Measurements from ENCODE around the gene SUPT20HL1.
"Not testable (repeated sequence)": the region's sequence is repeated elsewhere in the genome, so short reads cannot be mapped to it uniquely, and the experiment has no call there.

Gene SUPT20HL1

GRCh38 chrX:24363432-24364181 is 3.2 kb downstream of the SUPT20HL1 start:
- DNase-seq (ENCODE audit: low spot score) = not testable (repeated sequence)

- no peak for DNase-seq (ENCODE audit: low spot score)
These were observed 3.9 kb downstream of the SUPT20HL1 start for GRCh38 chrX:24364326-24364725.

- no peak for DNase-seq (ENCODE audit: low spot score)
These were observed 4.6 kb downstream of the SUPT20HL1 start for GRCh38 chrX:24364851-24365538.

- not testable (repeated sequence) for DNase-seq (ENCODE audit: low spot score)
These were observed 6.4 kb downstream of the SUPT20HL1 start for GRCh38 chrX:24366762-24367400.

DNA sequence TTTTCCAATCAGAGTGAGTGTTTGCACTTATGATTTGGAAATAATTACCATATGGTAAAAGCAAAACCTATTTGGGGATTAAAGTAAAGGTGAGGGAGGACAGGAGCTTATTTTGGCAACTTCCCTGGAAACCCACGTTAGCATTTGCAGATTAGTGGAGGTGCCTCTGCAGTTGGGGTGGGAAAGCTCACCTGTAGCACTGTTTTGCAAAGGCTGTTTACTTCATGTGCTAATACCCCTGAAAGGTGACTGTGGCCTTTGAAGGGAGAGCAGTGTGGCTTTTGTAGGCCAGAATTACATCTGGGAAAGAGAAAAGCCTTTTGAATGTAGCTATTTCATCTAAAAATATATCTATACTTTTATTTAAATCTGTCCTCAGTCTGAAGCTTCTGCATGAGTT is 9.4 kb downstream of the SUPT20HL1 start:
- DNase-seq (ENCODE audit: low spot score) = no peak

DNA sequence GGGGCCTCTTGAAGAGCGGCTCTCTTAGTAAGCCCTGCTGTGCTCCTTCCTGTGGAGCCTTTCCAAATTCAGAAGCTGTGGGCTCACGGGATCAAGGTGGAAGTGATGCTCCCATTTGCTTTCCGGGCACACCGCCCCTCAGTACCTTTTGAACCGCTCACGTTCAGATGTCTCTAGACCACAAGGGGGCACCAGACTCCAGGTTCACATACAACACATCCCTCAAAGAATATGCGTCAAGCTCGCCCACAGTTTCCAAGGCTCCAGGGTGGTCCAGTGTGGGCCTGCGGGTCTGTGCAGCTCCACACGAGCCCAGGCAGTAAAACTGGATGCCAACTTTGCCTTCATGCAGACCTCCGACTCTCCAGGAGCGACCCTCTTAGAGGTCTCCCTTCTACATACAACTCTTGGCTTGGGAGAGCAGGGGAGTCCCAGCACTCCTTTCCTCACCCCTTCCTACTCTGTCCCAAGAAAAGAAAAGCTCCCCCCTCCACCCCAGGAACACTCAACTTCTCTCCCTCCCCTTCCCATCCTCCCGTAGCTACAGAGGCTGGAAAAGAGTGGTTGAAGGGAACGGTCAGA is 11.0 kb downstream of the SUPT20HL1 start:
- DNase-seq (ENCODE audit: low spot score) = peak; percentile 67

GRCh38 chrX:24372021-24372763 is 11.8 kb downstream of the SUPT20HL1 start:
- no peak for DNase-seq (ENCODE audit: low spot score)

GRCh38 chrX:24375600-24376131 is 15.2 kb downstream of the SUPT20HL1 start:
- DNase-seq (ENCODE audit: low spot score) = no peak

DNA sequence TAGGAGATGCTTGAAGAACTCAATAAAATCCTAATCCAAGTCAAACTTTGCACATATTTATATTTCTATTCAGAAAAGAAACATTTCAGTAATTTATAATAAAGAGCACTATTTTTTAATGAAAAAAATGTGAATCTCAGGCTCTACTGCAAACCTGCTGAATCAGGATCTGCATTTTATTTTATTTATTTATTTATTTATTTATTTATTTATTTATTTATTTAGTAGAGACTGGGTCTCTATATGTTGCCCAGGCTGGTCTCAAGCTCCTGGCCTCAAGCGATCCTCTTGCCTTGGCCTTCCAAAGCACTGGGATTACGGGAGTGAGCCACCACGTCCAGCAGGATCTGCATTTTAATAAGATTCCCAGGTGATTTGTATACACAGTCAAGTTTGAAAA is 16.0 kb downstream of the SUPT20HL1 start:
- DNase-seq (ENCODE audit: low spot score) = no peak

DNA sequence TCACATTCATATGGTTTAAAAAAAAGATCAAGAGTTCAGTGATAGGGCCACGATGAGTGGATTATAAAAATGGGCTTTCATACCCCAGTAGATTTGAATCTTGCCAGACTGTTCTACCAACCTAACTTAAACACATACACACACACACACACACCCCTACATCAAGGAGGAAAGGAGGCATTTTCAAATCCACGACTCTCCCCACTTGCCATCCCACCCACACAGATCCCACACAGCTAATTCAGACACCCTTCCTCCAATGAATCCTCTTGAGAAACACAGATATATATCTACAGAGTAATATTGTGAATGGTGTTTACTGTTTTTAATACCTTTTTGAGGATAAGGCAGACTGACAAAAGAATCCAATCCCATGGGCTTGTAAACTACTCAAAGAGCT is 16.8 kb downstream of the SUPT20HL1 start:
- DNase-seq (ENCODE audit: low spot score) = no peak

DNA sequence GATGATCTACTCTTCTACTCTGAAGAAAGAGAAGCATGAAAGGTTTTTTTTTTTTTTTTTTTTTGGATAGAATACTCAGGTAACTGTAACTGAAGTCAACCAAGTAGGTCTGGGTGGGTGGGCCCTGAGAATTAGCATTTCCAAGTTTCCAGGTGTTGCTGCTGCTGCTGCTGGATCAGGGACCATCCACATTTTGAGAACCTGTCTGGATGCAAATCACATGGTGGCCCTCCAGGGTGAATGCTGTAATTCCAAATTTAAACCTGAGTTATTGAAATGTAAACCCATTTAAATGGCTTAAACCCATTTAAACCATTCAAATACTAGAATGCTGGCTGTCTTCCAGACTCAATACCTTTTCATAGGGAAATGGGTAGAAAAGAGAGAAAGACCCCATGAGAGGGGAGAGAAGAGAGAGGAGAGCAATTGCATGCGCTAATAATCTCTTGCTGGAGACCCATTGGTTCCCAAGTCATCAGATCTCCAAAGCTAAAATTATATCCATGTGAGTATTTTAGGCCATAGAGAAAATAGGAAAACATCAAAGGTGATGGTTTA is 17.6 kb downstream of the SUPT20HL1 start:
- no peak for DNase-seq (ENCODE audit: low spot score)

DNA sequence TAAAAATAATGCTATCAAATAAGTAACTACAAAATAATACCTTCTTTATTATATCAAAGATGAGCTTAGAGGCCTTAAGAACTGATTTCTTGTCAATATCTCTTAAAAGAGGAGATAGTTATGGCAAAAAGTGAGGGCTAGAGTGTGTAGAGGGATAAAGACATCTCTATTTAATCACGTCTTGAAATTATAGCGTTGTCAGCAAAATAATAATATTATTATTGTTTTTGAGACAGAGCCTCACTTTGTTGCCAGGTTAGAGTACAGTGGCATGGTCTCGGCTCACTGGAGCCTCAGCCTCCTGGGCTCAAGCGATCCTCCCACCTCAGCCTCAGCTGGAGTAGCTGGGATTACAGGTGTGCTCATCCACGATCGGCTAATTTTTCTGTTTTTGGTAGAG is 18.3 kb downstream of the SUPT20HL1 start:
- DNase-seq (ENCODE audit: low spot score) = no peak

DNA sequence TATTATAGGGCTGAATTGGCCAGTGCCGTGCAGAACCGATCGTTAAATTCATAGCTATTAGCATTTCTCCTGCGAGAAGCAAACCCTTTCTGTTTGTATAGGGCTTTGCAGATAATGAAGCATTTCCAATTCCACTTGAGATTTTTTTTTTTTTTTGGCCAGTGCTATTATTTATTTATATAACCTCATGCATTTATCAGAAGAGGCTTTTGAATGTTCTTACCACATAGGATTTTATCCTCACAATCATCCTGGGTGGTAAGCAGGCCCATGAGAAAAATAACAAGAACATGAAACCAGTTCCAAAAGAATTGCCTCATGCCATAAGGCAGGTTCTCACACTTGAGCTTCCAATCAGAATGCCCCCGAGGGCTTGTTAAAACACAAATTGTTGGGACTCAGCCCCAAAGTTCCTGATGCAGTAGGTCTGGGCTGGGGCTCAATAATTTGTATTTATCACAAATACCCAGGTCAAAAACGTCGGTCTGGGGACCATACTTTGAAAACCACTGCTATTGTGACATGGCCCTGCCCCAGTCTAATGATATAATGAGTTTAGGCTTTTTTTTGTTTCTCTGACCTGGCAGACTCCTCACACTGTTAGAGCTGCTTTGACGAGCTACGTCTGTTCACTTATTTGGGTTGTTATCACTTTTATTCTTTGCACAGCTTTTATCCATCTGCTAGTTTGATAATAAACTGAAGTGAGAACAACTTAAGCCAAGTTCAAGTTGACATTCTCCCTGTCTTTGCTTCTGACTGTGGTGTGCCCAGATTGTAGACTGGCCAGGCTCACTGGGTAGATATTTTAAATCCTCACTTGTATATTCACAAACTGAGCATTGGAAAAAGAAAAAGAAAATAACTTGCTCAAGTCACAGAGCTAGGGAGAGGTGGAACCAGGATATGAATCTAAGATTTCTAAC is 20.1 kb downstream of the SUPT20HL1 start:
- no peak for DNase-seq (ENCODE audit: low spot score)

GRCh38 chrX:24382315-24382714 is 21.9 kb downstream of the SUPT20HL1 start:
- not testable (repeated sequence) for DNase-seq (ENCODE audit: low spot score)

DNA sequence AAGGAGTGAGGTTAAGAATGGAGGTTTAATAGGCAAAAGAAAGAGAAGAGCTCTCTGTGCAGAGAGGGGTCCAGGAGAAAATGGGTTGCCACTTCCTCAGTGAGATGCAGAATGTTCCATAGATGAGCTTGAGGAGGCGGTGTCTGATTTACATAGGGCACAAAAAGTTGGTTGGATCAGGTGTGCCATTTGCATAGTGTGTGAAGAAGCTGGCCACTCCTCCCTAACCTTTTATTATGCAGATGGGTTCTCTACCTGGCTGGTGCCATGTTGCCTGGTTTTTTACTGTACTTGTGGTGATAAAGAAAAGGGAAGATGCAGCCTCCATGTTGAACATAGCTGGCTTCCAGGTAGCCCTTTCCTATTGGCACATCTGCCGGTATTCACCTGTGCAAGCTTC is 27.3 kb downstream of the SUPT20HL1 start:
- DNase-seq (ENCODE audit: low spot score) = no peak

GRCh38 chrX:24391389-24391788 is 30.9 kb downstream of the SUPT20HL1 start:
- DNase-seq (ENCODE audit: low spot score) = no peak

DNA sequence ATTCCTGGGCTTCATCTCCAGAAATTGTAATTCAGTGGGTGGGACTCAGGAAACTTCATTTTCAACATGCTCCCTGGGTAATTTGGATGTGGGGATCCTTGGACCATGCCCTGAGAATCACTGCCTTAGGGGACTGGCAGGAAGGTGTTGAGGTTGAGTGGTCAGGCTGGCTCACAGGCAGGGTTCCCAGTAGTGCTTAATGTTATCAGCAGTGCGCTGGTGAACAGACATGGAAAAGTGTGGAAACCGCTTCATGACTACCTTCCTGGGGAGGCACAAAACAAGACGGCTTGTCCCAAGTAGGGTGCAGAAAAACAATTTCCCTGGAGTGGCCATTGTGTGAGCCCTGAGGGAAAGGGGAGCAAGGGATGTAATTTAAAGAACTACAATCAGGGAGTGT is 31.4 kb downstream of the SUPT20HL1 start:
- DNase-seq (ENCODE audit: low spot score) = no peak

DNA sequence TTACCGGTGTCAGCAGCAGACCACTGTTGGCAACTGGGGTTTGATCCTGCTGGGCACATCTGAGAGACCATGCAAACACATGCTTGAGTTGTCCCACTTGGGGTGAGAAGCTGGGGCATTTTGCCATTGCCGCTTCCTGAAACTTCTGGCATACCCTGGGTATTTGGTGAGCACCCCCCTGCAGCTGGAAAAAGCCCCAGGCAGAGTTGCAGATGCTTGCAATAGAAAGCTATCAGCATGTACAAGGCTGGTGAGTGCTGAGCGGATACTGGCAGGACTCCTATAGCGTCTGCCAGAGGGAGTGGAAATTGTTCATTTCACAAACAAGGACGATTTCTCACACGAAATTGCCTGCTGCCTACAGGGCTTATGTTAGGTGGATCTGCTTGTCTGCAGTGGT is 32.3 kb downstream of the SUPT20HL1 start:
- DNase-seq (ENCODE audit: low spot score) = no peak

DNA sequence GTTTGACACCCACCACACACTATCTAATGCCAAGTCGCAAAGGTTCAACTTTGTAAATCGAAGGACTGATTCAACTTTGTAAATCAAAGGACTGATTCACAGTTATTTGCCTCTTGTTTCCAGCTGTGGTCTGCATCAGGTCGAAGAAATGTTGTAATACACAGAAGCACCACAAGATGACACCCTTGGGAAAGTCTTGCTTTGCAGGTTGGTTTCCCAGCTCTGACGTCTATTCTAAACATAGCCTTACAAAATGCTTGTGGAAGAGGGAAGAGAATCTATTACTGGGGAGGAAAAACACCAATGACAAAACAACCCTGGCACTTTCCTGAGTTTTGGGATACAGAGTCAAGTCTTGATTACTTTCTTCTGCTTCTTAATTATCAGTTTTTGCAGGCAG is 35.3 kb downstream of the SUPT20HL1 start:
- peak; percentile 69 for DNase-seq (ENCODE audit: low spot score)

- DNase-seq (ENCODE audit: low spot score) = no peak
These were observed 35.9 kb downstream of the SUPT20HL1 start for GRCh38 chrX:24396236-24396930.
